Measurements from ENCODE around the gene CRYAA.
"Not testable (repeated sequence)": the region's sequence is repeated elsewhere in the genome, so short reads cannot be mapped to it uniquely, and the experiment has no call there.

DNA sequence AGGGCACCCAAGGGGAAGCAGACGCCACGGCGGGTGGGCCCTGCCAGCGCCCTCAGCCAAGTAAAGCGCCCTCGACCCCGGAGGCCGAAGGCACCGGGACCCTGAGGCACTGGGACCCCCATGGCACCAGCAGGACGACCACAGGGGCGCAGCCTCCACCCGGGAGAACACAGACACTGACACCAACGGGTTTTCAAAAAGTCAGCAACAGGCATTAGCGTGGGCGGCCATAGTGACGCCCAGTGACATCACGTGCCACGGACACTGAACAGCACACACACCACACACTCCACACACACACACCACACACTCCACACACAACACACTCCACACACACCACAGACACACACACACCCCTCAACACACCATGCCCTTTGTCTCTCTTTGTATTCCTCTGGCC lies 4.6 kb downstream of the CRYAA start:
- not testable (repeated sequence) for TF ChIP-seq ZNF785 (tag by site-specific recombination; IDR thresholded peaks at IDR 0.05); MYNN (tag by site-specific recombination; IDR thresholded peaks at IDR 0.05; ENCODE audit: borderline replicate concordance)
- TF ChIP-seq, protein P1, sequence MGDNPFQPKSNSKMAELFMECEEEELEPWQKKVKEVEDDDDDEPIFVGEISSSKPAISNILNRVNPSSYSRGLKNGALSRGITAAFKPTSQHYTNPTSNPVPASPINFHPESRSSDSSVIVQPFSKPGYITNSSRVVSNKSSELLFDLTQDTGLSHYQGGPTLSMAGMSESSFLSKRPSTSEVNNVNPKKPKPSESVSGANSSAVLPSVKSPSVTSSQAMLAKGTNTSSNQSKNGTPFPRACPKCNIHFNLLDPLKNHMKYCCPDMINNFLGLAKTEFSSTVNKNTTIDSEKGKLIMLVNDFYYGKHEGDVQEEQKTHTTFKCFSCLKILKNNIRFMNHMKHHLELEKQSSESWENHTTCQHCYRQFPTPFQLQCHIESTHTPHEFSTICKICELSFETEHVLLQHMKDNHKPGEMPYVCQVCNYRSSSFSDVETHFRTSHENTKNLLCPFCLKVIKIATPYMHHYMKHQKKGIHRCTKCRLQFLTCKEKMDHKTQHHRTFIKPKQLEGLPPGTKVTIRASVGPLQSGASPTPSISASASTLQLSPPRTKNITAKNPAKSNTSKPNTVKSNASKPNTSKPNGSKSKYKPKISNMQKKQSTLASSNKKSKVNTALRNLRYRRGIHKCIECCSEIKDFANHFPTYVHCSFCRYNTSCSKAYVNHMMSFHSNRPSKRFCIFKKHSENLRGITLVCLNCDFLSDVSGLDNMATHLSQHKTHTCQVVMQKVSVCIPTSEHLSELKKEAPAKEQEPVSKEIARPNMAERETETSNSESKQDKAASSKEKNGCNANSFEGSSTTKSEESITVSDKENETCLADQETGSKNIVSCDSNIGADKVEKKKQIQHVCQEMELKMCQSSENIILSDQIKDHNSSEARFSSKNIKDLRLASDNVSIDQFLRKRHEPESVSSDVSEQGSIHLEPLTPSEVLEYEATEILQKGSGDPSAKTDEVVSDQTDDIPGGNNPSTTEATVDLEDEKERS (tag by site-specific recombination; IDR thresholded peaks at IDR 0.05): not testable (repeated sequence)
- TF ChIP-seq, protein P2, sequence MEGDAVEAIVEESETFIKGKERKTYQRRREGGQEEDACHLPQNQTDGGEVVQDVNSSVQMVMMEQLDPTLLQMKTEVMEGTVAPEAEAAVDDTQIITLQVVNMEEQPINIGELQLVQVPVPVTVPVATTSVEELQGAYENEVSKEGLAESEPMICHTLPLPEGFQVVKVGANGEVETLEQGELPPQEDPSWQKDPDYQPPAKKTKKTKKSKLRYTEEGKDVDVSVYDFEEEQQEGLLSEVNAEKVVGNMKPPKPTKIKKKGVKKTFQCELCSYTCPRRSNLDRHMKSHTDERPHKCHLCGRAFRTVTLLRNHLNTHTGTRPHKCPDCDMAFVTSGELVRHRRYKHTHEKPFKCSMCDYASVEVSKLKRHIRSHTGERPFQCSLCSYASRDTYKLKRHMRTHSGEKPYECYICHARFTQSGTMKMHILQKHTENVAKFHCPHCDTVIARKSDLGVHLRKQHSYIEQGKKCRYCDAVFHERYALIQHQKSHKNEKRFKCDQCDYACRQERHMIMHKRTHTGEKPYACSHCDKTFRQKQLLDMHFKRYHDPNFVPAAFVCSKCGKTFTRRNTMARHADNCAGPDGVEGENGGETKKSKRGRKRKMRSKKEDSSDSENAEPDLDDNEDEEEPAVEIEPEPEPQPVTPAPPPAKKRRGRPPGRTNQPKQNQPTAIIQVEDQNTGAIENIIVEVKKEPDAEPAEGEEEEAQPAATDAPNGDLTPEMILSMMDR (tag by site-specific recombination; IDR thresholded peaks at IDR 0.05): not testable (repeated sequence)
